ENCODE measurements around the gene FSHR.

DNA sequence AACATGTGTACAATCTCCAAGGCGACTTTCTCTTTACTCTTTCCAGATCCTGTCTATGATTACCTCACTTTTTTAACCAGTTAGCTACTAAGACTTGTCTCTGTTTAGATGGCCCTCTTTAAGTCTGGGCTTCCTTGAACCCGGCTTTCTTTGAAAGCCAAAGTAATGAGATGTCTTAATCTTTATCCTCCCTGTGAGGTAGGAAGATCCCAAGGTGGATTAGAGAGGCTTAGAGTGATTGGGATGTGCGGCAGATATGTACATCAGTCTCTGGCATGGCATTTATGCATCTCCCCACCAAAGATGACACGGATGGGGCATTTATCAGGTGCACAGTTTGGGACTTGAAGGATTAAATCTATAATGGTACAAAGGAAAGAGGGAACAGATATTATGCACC, 186.3 kb downstream of the FSHR start:
- TF ChIP-seq, protein P1, sequence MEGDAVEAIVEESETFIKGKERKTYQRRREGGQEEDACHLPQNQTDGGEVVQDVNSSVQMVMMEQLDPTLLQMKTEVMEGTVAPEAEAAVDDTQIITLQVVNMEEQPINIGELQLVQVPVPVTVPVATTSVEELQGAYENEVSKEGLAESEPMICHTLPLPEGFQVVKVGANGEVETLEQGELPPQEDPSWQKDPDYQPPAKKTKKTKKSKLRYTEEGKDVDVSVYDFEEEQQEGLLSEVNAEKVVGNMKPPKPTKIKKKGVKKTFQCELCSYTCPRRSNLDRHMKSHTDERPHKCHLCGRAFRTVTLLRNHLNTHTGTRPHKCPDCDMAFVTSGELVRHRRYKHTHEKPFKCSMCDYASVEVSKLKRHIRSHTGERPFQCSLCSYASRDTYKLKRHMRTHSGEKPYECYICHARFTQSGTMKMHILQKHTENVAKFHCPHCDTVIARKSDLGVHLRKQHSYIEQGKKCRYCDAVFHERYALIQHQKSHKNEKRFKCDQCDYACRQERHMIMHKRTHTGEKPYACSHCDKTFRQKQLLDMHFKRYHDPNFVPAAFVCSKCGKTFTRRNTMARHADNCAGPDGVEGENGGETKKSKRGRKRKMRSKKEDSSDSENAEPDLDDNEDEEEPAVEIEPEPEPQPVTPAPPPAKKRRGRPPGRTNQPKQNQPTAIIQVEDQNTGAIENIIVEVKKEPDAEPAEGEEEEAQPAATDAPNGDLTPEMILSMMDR (IDR thresholded peaks at IDR 0.05) = no peak
- TF ChIP-seq EP300 (IDR thresholded peaks at IDR 0.05) (no peak), POLR2AphosphoS5 (IDR thresholded peaks at IDR 0.05) (no peak), POLR2A (IDR thresholded peaks at IDR 0.05) (no peak)
